Measurements from ENCODE around the gene PIP5K1B. TPM values are rescaled to one million over a fixed set of nuclear protein-coding genes. Genes with fewer than 3 reads are reported as not detected.
A peak's percentile ranks its signal among the peaks of the same experiment; 100 is the strongest.

Gene PIP5K1B
- total RNA-seq, 2 donors from 2014 or later: 18.4 to 44.8 TPM

DNA sequence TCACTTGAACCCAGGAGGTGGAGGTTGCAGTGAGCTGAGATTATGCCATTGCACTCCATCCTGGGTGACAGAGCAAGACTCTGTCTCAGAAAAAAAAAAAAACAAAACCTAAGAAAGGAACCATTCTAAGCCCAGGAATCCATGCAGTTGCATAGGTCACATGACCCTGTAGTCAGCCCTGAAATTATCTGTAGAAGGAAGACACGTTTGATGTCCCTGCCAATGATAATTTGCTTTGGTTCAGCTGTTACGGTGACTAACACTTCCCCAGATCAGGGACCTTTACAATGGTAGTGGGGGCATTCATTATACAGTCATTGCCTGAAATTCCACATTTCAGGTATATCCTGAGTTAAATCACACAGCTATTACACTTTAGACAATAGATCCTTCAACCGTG, 258.4 kb downstream of the PIP5K1B start:
- H3K27ac ChIP-seq: no peak overlapping the region
- H3K9me3 ChIP-seq: no peaks in the 10 kb centered on the region
- H3K4me3 ChIP-seq: no peak overlapping the region
- no peaks in the 10 kb centered on the region for H3K36me3 ChIP-seq
- no peak for DNase-seq (ENCODE audit: low spot score)
- TF ChIP-seq, protein P1, sequence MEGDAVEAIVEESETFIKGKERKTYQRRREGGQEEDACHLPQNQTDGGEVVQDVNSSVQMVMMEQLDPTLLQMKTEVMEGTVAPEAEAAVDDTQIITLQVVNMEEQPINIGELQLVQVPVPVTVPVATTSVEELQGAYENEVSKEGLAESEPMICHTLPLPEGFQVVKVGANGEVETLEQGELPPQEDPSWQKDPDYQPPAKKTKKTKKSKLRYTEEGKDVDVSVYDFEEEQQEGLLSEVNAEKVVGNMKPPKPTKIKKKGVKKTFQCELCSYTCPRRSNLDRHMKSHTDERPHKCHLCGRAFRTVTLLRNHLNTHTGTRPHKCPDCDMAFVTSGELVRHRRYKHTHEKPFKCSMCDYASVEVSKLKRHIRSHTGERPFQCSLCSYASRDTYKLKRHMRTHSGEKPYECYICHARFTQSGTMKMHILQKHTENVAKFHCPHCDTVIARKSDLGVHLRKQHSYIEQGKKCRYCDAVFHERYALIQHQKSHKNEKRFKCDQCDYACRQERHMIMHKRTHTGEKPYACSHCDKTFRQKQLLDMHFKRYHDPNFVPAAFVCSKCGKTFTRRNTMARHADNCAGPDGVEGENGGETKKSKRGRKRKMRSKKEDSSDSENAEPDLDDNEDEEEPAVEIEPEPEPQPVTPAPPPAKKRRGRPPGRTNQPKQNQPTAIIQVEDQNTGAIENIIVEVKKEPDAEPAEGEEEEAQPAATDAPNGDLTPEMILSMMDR (IDR thresholded peaks at IDR 0.05): no peak
- H3K4me1 ChIP-seq: peaks cover 0 to 12% of the 10 kb centered on the region in 2 donors
- H3K27me3 ChIP-seq: no peaks in the 10 kb centered on the region

DNA sequence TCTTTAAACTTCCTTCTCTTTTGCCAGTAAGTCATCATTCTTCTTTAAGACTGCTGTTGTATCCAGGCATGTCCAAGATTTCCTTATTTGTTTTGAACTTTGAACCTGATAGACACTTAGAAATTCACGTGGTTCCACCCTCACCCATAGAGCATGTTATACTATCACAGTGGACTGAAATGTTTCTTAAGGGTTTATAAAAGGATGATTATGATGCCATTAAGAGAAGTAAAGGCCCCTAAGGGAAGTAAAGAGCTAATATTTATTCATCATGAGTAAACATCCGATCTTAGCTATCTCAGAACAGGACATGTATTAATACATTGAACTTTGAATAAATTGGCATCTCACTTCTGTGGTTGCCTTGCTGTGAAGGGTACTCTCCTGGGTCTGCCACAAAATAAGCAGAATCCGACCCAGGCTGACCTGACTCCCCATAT, 259.1 kb downstream of the PIP5K1B start:
- H3K36me3 ChIP-seq: no peaks in the 10 kb centered on the region
- no peak for DNase-seq (ENCODE audit: low spot score)
- H3K9me3 ChIP-seq: no peaks in the 10 kb centered on the region
- H3K4me3 ChIP-seq: no peak overlapping the region
- peaks cover 0 to 12% of the 10 kb centered on the region in 2 donors for H3K4me1 ChIP-seq
- TF ChIP-seq, protein P1 (IDR thresholded peaks at IDR 0.05): no peak
- H3K27me3 ChIP-seq: no peaks in the 10 kb centered on the region
- H3K27ac ChIP-seq: no peak overlapping the region

DNA sequence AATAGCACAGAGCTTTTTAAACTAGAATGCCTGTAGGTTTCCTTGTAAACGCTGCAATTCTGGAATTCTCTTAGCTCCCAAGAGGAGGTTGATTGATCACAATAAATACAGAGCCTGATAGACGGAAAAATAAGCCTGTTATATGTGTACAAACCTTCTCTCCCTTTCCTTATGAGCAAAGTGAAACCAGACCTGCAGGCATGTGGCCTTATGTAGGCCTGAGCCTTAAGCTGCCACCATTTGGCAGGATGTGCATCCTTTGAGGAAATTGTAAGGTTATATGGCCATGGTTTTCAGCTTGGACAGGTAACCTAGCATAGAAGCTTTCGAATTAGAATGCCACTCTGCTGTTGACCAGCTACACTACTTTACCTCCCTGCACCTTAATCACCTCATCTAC, 259.7 kb downstream of the PIP5K1B start:
- TF ChIP-seq, protein P1 (IDR thresholded peaks at IDR 0.05): no peak
- H3K4me3 ChIP-seq: no peak overlapping the region
- peaks cover 0 to 12% of the 10 kb centered on the region in 2 donors for H3K4me1 ChIP-seq
- peaks cover 3% of the 10 kb centered on the region for H3K36me3 ChIP-seq
- no peaks in the 10 kb centered on the region for H3K9me3 ChIP-seq
- H3K27ac ChIP-seq: peak overlapping the region in 1 of 2 donors; percentile 10
- no peak for DNase-seq (ENCODE audit: low spot score)
- H3K27me3 ChIP-seq: no peaks in the 10 kb centered on the region

DNA sequence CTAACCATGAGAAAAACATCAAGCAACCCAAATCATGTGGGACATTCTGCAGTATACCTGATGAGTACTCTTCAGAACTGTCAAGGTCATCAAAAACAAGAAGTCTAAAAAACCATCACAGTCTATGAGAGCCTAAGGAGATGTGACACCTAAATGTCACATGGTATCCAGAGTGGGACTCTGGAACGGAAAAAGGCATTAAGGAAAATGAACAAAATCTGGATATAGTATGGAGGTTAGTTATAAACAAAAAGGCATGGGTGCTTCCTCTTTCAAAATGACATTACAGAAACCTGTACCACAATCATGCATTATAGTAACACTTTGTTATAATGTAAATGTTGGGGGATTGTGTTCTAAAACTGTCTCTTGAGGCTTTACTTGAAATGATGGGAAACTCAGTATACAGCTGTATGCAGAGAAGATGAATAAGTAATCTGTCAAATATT, 261.5 kb downstream of the PIP5K1B start:
- DNase-seq (ENCODE audit: low spot score): no peak
- TF ChIP-seq, protein P1 (IDR thresholded peaks at IDR 0.05): no peak
- peaks cover 12% of the 10 kb centered on the region for H3K36me3 ChIP-seq
- peaks cover 0 to 12% of the 10 kb centered on the region in 2 donors for H3K4me1 ChIP-seq
- no peak overlapping the region for H3K4me3 ChIP-seq
- no peak overlapping the region for H3K27ac ChIP-seq
- H3K27me3 ChIP-seq: no peaks in the 10 kb centered on the region
- H3K9me3 ChIP-seq: no peaks in the 10 kb centered on the region

DNA sequence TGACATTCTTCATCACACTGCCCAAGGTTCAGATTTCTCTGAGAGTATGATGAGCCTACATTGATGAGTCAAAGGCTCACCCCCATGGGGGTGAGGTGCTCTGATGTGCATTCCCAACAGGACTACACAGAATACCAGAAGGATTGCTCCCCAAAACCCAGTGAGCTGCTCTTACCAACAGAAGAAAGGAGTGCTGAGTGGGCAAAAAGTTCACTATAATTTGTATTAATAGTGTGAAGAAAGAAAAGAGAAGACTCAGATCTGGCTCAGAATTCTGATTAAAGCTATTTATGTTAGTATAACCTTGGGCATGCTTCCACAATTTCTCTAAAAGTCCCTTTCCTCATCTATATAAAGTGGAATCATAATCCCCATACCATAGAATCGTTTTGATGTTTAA, 262.8 kb downstream of the PIP5K1B start:
- peaks cover 0 to 11% of the 10 kb centered on the region in 2 donors for H3K4me1 ChIP-seq

More for the DNA sequence above, 262.8 kb downstream of the PIP5K1B start:
- Histone ChIP-seq H3K27ac (no peak overlapping the region), H3K27me3 (no peaks in the 10 kb centered on the region), H3K9me3 (no peaks in the 10 kb centered on the region), H3K36me3 (peaks cover 18% of the 10 kb centered on the region), H3K4me3 (no peak overlapping the region)
- DNase-seq (ENCODE audit: low spot score): no peak
- TF ChIP-seq, protein P1 (IDR thresholded peaks at IDR 0.05): no peak
